Activated CD8-positive, alpha-beta T cell treated with anti-CD3 and anti-CD28 coated beads for 36 hours (primary cell): ENCODE data around the gene JOSD1. TPM values are rescaled to one million over a fixed set of nuclear protein-coding genes. Genes with fewer than 3 reads are reported as not detected.

ENCODE experiments used
- ATAC-seq: fragments of 200-7000 bp; cut with Tn5 transposase; one replicate; pipeline ENCODE4 v1.10.0; 2021; ENCODE audit warnings: mild to moderate bottlenecking, moderate library complexity
- CTCF ChIA-PET: fragments of 350-600 bp; sonication (Branson Sonifier 250); formaldehyde crosslinking; loops from one replicate; lab custom pipeline; 2021; ENCODE audit warnings: antibody characterized with exemption; lab: Charles Lee
- POLR2A ChIA-PET: fragments of 350-600 bp; sonication (Branson Sonifier 250); formaldehyde crosslinking; loops from one replicate; lab custom pipeline; 2021; ENCODE audit warnings: antibody characterized with exemption; lab: Charles Lee
- DNase-seq: peaks from one replicate; pipeline ENCODE4 v3.0.0-alpha.2; 2020
- H3K27ac Mint-ChIP-seq: one replicate; pipeline ENCODE4 v1.8.0; 2021; ENCODE audit warnings: mild to moderate bottlenecking, mixed read lengths
- H3K27me3 Mint-ChIP-seq: one replicate; pipeline ENCODE4 v1.8.0; 2021; ENCODE audit warnings: mixed read lengths
- H3K36me3 Mint-ChIP-seq: one replicate; pipeline ENCODE4 v1.8.0; 2021; ENCODE audit warnings: low read depth, mixed read lengths
- H3K4me1 Mint-ChIP-seq: one replicate; pipeline ENCODE4 v1.8.0; 2021; ENCODE audit warnings: low read depth, mixed read lengths
- H3K4me3 Mint-ChIP-seq: one replicate; pipeline ENCODE4 v1.8.0; 2021; ENCODE audit warnings: mild to moderate bottlenecking, moderate library complexity, mixed read lengths
- H3K9me3 Mint-ChIP-seq: one replicate; pipeline ENCODE4 v1.8.0; 2021; ENCODE audit warnings: mixed read lengths
- CTCF ChIP-seq: fragments of 200-600 bp; IDR thresholded peaks from one replicate; pipeline ENCODE4 v1.8.0; 2022; ENCODE audit warnings: antibody characterized with exemption, mild to moderate bottlenecking
- intact Hi-C: fragments of 100-400 bp; cut with micrococcal nuclease; formaldehyde crosslinking; loops from one replicate; pipeline ENCODE4 v1.10.0; 2022
- total RNA-seq, 2 experiments: library from RNA; stranded (reverse); gene quantifications; one replicate each; pipeline ENCODE4 v1.2.3, GENCODE V29; 2021

Gene JOSD1
- total RNA-seq, 2 experiments from 2014 or later, result 84.7 to 88.1 TPM

DNA sequence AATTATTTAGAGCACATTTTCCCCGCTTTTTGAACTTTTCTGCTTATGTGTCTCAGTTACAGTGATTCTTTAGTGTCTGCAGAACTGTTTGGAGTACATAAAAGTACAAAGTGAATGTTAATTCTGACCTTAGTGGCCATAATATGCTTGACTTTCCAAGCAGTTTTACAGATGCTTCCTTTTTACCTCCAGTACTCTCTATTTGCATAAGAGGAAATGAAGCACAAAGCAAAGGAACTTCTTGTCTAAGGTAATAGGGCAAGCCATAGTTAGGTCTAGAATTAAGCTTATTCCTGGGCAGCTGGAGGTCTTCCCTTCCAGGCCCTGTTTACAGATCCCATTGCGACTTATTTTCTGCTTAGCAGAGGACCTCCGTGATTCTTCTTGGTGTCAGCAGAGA lies 8.6 kb upstream of the JOSD1 start:
- H3K27ac Mint-ChIP-seq, result no peak overlapping the region
- peaks cover 44% of the 10 kb centered on the region for H3K36me3 Mint-ChIP-seq
- ChIA-PET POLR2A (interaction anchor here (2.6 to 41.0 kb wide), 2 partner anchors 10 to 32 kb away, joined by 7 to 905 read pairs; partner anchors contain the start of gene SUN2), CTCF (interaction anchor here (1.5 kb wide), 1 partner anchor 28 kb away, joined by 6 read pairs; the partner anchor contains the start of gene TOMM22)
- peaks cover 63% of the 10 kb centered on the region for H3K4me1 Mint-ChIP-seq
- DNase-seq (no peak), ATAC-seq (no peak)
- no peaks in the 10 kb centered on the region for H3K9me3 Mint-ChIP-seq
- TF ChIP-seq CTCF, result no peak
- intact Hi-C loops, result loop anchor here (10.0 kb wide), 1 partner anchor 45 kb away; the partner anchor contains the start of gene SUN2
- H3K4me3 Mint-ChIP-seq, result no peak overlapping the region
- H3K27me3 Mint-ChIP-seq, result no peaks in the 10 kb centered on the region

- H3K4me1 Mint-ChIP-seq, result peaks cover 57% of the 10 kb centered on the region
- no peaks in the 10 kb centered on the region for H3K27me3 Mint-ChIP-seq
- H3K4me3 Mint-ChIP-seq, result peak overlapping the region; percentile 88
- TF ChIP-seq CTCF, result no peak
- ChIA-PET POLR2A (interaction anchor here (1.2 to 41.0 kb wide), 5 partner anchors 9 to 34 kb away, joined by 5 to 905 read pairs (median 9); partner anchors contain the start of genes SUN2 and TOMM22), CTCF (interaction anchor here (0.9 to 1.7 kb wide), 6 partner anchors 17 to 58 kb away, joined by 3 to 8 read pairs (median 4); partner anchors contain the start of gene TOMM22)
- no peak for ATAC-seq
- intact Hi-C loops, result loop anchor here (10.0 kb wide), 1 partner anchor 47 kb away; the partner anchor contains the start of gene SUN2
- peaks cover 44% of the 10 kb centered on the region for H3K36me3 Mint-ChIP-seq
- DNase-seq, result no peak
- H3K9me3 Mint-ChIP-seq, result no peaks in the 10 kb centered on the region
- H3K27ac Mint-ChIP-seq, result no peak overlapping the region
Observed at GRCh38 chr22:38707984-38708383, 7.2 kb upstream of the JOSD1 start.

DNA sequence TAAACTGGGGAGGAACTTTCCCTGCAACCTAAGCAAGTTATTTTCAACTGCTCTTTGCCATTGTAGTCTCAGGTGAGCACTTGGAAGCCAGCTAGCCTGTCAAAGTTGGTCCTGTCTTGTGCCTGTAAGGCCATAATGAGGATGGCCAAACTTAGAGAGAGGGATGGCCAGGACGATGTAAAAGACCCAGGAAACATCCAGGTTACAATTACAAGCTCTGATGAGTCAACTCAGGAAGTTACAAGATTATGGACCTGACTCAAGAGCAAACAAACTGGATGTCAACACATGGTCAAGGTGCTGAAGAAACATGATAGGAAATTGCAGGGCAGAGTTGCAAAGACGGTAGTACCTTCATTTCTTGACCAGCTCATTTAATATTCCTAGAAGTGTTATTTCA lies 6.6 kb upstream of the JOSD1 start:
- ChIA-PET CTCF (interaction anchor here (0.9 to 2.9 kb wide), 7 partner anchors 18 to 59 kb away, joined by 3 to 18 read pairs (median 4); partner anchors contain the start of gene TOMM22), POLR2A (interaction anchor here (0.9 to 41.0 kb wide), 6 partner anchors 8 to 214 kb away, joined by 4 to 905 read pairs (median 8); partner anchors contain the start of genes SUN2 and TOMM22)
- Mint-ChIP-seq H3K27ac (peak overlapping the region; percentile 83), H3K27me3 (no peaks in the 10 kb centered on the region), H3K4me3 (peak overlapping the region; percentile 88), H3K9me3 (no peaks in the 10 kb centered on the region), H3K4me1 (peaks cover 52% of the 10 kb centered on the region), H3K36me3 (peaks cover 41% of the 10 kb centered on the region)
- no peak for DNase-seq
- TF ChIP-seq CTCF, result no peak
- no peak for ATAC-seq
- intact Hi-C loops, result loop anchor here (10.0 kb wide), 1 partner anchor 47 kb away; the partner anchor contains the start of gene SUN2

DNA sequence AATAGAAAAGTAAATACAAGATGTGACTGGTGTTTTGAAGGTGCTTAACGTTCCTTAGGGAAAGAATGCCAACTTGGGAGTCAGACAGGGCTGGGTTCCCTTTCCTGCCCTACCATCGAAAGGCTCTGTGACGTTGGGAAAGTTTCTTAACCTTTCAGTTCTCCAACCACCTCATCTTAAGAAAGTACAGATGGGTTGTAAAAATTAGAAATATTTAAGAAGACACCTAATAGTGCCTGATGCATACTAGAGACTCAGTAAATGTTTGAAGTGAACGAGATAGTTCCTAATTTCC lies 6.1 kb upstream of the JOSD1 start:
- no peaks in the 10 kb centered on the region for H3K9me3 Mint-ChIP-seq
- no peak for DNase-seq

More for the DNA sequence above, 6.1 kb upstream of the JOSD1 start:
- Mint-ChIP-seq H3K4me3 (peak overlapping the region; percentile 88), H3K36me3 (peaks cover 38% of the 10 kb centered on the region), H3K27ac (peak overlapping the region; percentile 83), H3K27me3 (no peaks in the 10 kb centered on the region), H3K4me1 (peaks cover 48% of the 10 kb centered on the region)
- no peak for ATAC-seq
- ChIA-PET POLR2A (interaction anchor here (0.9 to 41.0 kb wide), 6 partner anchors 10 to 214 kb away, joined by 3 to 905 read pairs (median 6); partner anchors contain the start of genes SUN2 and TOMM22), CTCF (interaction anchor here (0.7 to 2.9 kb wide), 7 partner anchors 18 to 655 kb away, joined by 3 to 18 read pairs (median 3); partner anchors contain the start of gene TOMM22)
- intact Hi-C loops, result loop anchor here (10.0 kb wide), 1 partner anchor 48 kb away; the partner anchor contains the start of gene SUN2
- TF ChIP-seq CTCF, result no peak
